GM18517 (cell line): ENCODE results near the gene IGSF3.

Experiments
- ATAC-seq: cut with Tn5 transposase; IDR thresholded peaks from one replicate; pipeline ENCODE4 v1.9.1; 2021; ENCODE audit warnings: mild to moderate bottlenecking, moderate library complexity; ENCODE audit not compliant: unreplicated experiment

The IGSF3 gene

DNA sequence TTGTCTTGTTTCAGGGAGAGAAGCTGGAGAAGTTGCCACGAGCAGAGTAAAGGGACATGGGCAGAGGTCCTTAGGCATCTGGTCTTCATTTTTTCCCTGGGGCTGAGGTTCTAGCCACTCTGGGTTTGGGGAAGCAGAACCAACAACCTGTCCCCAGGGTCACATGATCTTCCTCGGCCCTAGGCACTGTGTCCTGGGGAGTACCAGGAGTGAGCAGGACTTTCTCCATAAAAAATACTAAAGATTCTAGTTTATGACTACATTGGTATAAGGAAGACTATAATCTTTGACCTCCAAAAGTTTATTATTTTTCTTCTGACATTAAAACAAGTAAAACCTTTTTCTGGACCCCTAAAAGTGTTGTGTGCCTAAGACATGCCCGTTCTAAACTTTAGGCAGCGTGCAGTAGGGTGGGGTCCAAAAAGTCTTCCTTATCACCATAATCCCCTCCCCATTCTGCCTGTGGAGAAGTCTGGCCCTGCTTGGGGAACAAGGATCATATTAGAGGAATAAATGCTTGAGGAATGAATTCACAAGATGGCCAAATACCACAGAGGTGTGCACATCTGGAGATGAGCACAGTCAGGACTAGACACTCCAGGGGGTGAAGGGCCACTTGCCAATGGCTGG lies 19.3 kb upstream of the IGSF3 start:
- ATAC-seq, result no peak

DNA sequence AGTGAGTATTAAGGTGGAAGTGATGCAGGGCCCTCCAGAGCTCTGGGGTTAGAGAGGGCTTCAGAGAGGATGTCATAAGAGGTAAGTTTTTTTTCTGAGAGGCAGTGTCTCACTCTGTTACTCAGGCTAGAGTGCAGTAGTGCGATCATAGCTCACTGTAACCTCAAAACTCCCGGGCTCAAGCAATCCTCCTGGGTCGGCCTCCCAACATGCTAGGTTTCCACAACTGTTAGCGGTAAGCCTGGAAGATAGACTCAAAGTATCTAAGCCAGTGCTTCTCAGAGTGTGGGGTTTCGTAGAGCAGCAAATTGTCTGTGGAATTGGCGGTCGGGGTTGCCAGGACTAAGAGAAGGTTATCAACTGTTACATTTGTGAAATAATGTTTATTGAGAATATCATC lies 18.6 kb upstream of the IGSF3 start:
- ATAC-seq, result no peak

DNA sequence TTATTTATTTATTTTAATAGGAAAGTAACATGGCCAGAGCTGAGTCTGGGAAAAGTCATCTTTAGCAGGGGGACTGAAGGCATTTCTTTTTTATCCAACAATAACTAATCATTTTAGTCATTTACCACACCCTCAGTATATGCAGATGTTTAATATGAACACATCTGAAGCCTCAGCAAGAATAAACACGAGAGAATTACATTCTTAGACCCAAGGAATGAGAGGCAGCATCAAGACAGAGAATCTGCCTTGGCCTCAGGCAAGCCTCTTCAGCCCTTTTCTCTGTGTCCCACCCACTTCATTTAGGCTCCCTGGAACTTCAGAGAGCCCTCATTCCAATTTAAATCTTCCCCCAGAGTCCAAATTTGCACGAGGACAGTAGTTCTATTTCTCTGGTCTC lies 17.0 kb upstream of the IGSF3 start:
- no peak for ATAC-seq

DNA sequence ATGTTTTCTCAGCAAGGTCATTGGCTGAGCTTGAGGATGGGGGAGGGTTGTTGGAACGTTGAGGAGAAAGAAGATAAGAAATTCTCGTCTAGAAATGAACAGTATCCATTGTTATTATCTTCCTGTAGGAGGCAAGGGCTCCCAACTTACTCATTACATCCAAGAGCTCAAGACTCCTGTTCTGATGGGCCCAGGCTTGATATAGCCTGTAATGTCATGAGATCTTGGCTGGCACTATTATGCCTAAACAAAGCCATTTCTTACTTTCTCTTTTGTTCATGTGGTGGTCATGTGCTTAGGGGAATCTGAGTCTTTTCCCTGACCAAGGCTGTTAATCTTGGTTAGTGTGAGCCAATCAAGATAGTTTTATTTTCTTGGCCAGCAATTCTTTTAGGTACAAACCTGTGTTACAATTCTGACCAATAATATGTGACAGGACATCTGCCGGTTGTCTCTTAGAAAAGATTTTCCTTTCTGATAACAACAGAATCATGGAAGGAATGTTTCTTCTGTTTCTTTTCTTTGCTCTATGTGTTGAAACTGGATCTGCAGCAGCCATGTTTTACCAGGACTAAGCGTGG lies 15.2 kb upstream of the IGSF3 start:
- ATAC-seq, result no peak

DNA sequence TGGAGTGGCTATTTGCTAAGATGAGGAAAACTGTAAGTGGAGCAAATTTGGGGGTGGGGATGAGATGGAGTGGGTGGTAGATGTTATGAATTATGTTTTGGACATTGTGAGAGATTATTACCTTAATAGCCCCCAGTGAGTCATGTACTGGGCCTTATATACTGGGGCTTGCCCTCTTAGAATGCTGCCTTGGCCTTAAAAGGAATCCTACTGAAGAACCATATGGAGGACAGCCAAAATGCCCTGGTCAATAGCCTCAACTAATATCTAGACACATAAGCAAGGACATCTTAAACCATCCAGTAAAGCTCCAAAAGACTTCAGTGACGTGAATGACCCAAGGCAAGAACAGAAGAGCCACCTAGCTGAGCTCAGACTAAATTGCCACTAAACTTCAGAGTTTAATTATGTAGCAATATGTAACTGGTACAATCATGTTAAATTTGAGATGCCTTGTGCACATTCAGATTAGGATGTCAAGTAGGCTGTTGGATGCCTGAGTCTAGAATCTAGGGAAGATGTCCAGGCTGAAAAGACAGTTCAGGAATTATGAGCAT lies 13.9 kb upstream of the IGSF3 start:
- no peak for ATAC-seq

DNA sequence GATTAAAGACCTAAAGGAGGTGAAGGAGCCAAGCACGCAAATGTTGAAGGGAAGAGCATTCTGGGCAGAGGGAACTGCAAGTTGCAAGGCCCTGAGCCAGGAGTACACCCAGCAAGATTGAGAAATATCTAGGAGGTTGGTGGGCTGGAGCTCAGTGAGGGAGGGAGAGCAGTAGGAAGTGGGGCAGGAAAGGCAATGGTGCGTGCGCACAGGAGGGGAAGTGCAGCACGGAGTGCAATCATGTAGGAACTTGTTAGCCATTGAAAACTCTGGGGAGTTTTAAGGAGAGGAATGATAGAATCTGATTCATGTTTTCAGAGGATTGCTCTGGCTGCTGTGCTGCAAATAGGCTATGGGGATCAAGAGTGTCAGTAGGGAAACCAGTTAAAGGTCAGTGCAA lies 13.2 kb upstream of the IGSF3 start:
- no peak for ATAC-seq

DNA sequence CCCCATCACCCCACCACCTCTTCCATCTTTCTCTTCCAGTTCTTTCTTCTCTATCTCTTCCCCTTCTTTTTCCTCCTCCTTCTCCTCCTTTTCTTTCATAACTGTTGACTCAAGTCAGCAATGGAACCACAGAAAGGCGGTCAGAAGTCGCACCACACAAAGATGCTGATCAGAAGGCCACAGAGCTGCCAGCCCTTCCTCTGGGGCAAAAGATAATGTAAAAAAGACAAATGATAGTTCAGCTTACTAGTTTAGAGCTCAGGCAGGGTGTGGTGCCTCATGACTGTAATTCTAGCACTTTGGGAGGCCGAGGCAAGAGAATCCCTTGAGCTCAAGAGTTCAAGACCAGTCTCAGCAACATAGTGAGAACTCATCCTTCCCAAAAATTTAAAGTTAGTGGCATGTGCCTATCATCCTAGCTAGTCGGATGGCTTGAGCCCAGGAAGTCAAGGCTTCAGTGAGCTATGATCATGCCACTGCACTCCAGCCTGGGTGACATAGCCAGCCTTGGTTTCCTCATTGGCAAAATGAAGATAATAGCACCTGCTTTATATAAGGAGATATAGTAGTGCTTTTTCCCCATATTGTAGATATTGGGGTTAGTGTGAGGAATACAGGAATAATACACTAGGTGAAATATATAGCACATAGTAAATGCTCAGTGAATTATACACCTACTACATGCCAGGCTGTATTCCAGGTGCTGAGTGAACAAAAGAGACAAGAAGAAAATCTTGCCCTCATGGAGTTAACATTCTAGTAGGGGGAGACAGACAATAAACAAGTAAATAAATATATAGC lies 12.5 kb upstream of the IGSF3 start:
- ATAC-seq, result no peak

DNA sequence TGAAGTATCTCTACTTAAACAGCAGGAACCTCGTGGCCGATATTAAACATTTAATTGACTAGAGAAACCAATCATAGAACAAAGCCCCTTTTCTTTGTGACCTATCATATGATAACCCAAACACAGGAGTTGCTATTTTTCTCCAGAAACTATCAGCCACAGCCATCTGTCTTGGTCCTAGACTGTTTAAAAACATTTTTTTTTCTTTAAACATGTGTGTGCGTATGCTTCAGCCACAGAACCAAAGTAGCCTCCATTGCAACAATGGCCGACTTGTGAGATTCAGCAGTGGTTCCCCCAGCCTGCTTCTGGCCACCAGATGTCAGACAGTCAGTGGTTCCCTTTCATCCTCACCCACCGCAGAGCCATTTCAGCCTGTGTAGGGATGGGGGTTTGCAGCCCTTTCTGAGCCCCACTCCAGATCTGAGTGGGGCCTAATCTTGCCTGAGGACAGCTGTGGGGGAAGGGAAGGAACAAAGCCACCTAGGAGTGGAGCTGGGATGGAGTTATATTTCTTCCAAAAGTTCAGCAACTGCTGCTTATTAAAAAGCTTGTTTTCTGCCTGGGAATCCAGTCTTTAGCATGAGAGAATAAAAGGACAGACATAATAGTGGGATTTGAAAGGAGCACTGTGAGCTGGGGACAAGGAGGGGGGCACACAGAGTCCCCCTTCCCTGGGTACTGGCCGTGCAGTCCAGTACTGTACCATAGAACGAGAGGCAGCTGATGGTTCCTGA lies 11.7 kb upstream of the IGSF3 start:
- no peak for ATAC-seq

DNA sequence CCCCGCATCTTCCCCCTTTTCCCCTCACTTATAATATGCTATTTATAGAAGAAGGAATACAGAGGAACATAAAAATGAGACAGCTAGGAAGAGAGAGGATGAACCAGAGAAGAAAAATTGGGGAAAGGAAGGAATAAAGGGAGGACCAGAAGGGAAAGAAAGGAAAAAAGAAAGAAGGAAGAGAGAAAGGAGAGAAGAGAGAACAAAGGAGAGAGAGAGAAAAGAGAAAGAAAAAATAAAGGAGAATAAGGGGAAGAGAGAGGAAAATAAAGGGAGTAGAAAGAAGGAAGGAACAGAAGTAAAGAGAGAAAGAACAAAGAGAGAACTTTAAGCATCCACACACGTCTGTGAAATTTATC lies 11.2 kb upstream of the IGSF3 start:
- ATAC-seq, result no peak

DNA sequence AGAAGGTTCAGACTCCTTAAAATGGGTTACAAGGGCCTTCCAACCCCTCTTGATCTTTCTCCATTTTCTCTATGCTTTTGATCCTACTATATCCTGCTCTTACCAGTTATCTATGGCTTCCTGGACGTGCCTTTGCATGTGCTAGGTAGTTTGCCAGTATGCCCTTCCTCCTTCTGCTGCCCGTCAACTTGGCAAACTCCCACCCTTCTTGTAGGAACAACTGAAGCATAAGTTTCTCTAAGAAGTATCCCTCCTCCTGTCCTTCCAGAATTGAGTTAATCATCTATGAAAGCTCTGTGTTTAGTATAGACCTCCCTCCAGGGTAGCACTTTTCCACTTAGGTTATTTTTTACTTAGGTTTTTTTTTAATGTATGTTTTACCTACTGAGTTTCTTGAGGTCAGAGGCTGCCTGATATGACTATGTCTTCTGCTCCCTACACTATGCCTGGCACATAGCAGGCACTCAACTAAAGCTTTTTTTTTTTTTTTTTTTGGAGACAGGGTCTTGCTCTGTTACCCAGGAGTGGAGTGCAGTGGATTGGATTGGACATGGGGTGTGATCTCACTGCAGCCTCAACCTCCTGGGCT lies 10.0 kb upstream of the IGSF3 start:
- ATAC-seq, result no peak

DNA sequence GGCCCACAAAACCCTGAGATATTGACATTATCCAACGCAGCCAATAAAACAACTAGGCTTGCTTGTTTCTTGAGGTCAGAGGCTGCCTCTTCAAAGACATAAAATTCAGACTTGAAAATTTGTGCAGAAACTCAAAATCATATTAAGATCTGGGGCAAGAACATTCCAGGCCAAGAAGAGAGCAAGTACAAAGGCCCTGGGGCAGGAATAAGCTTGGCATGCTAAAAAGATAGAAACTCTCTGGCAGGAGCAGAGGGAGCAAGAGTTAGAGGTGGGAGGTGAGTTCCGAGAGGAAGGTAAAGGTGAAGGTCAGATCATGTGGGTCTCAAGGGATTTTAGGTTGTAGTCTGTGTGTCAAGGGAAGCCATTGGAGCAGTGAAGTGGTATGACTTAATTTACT lies 8.8 kb upstream of the IGSF3 start:
- no peak for ATAC-seq

DNA sequence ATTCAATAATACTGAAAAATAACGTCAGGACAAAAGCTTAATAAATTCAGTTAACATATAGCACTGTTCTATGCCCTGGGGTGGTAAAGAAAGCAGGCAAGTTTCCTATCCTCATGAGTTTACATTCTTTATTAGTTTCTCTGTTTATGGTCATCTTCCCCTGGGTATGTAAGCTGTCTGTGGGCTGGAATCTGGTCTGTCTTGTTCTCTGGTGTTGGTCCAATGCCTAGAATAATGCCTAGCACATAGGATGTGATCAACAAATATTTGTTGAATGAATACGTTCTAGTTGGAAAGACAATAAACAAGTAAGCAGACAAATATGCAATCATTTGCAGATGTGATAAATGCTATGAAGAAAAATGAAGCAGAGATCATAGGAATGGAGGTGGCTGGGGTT lies 7.2 kb upstream of the IGSF3 start:
- no peak for ATAC-seq

DNA sequence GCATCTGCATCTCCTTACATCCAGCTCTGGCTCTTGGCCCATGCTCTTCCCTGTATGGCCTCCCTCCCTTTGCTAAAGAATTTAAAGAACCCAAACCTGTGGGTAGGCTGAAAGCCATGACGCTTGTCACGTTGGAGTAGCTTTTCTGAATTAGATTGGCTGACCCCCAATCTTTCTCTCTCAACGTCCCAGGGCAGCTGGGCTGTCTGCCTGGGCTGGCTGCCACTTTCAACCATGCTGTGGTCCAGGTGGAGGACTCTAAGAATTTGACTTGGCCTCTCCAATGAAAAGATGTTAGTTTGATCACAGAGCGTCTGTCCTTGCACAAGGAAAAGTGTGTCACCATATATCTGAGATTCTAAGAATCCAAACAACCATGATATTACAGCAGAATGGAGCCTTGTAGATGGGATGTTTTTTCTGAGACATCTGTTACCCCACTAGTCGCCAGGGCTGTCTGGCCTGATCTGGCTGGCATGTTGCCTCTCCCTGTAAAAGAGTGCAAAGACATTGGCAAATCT lies 6.5 kb upstream of the IGSF3 start:
- no peak for ATAC-seq

DNA sequence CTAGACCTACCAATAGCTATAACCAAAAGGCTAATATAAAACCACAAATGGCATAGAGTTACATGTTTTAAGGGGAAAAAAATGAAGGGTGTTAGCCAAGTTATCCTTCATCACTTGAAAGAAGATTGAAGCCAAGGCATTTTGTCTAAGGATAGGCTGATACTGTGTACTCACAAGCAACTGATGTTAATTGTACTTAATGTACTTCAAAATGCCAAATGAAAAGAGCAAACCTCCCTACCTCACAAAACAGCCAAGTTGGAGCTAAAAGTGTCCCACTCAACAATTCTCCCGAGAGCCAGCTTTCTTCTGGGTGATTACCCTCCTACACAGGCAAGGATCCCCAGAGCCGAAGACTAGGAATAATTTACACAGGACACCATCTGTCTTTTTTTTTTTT lies 4.4 kb upstream of the IGSF3 start:
- no peak for ATAC-seq

DNA sequence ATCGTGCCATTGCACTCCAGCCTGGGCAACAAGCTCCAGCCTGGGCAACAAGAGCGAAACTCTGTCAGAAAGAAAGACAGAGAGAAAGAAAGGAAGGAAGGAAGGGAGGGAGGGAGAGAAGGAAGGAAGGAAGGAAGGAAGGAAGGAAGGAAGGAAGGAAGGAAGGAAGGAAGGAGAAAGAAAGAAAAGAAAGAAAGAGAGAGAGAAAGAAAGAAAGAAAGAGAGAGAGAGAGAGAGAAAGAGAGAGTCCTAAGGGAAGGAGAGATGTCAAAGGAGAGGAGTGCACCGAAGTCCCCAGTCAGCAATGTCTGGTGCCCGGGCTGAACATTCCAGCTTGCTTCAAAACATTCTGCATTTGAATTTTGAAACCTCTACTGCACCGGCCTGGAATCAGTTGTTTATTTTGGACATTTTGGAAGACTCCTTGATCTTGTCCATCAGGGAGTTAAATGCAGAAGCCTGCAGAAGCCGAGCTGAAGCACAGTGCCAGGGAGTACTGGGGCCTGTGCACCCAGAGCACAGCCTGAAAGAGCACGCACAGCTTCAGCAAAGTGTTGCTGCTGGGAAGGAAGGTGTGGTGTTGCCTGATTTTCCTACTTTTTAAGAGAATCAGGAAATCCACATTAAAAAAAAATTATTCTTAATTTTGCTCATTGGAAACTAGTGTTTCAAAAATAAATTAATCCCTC lies 3.7 kb upstream of the IGSF3 start:
- no peak for ATAC-seq

DNA sequence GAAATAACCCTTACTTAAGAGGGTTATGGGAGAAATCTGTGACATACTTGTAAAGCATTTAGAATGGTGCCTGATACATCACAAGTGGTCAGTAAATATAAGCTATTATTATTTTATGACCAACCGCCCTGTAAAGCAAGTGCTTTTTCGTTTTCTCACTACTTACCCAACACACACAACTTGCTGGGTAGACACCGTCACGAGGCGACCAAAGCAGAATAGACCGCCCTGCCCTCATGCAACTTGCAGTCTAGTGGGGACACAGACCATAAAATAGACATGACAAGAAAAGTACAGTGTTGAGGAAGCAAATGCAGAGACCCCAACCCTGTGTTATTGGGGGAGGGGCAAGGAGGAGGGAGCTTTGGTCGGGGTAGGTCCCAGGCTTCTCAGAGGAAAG lies 744 bp upstream of the IGSF3 start:
- ATAC-seq, result no peak

DNA sequence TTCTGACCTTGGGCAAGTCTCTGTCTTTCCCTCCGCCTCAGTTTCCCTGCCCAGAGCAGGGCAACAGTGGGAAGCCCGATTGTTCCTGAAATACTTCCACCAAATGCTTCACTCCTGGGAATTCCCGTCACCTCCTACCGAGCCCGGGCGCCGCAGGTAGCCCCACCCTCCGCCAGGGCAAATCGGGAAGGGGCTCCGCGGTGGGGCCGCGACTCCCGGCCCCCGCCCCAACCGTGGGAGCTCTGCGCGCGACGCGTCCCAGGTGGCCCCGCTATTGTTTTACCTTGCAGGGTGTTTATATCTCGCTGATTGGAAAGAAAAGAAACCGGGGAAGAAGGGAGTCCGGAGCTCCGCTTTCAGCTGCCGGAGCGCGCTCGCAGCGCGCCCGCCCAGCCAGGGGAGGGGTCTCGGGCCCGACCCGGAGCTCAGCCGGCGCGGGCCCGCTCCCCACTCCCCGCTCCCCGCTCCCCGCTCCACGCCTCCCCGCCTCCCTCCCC lies 407 bp downstream of the IGSF3 start:
- no peak for ATAC-seq

DNA sequence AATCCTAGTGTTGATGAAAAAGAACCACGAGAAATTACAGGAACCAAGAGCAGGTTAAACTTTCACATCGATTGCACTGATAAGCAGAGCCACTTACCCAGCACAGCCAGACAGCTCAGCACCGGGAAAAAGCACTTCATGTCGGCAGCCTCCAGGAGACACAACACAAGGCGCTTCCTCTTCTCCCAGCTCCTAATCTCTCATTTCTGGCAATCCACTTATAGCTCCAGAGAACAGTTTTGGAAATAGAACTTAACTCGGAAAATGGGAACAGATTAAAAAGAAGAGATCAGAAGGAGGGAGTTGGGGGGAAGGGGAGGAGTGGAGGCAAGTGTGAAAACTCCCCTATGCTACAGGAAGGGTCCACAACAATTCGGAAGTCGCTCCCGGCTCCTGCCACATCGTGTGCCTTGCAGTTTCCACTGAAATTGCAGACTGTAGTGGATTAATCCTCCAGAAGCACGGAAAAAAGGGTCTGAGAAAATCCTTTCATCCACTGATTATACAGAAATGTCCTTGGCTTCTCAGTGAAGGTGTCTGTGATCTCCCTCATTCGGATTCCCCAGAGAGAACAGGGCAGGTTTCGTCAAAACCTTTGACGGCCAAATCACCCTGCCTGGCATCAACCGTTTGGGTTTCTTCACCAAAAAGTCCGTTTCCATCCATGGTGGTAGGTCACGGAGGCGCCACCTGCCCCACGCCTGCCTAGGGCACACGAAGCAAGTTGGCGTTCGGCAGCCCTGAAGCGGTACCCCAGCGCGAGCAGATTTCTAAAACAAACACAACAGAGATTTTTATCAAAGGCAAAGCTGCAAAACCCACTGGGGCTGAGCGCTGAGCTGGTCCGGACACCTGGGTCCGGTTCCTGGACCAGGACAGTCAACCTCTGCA lies 1.1 kb downstream of the IGSF3 start:
- no peak for ATAC-seq

DNA sequence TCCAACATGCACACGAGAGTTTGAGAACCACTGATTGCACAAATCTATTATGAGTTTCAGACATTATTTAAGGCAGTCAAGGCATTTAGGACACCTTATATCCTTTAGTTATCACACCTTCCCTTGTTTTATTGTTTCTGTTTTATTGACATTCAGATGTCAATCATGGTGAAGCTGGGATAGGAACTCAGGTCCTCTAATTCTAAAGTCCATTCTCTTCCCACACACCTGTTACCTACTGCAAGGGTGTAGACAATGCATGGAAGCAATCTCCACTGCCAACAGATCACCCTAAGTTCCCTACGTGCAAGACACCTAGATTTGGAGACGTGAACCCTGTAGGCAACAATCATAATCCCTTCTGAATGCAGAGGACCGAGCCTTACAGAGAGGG lies 2.6 kb downstream of the IGSF3 start:
- ATAC-seq, result no peak
